Suppressor macrophage treated with lipopolysaccharide for 1 hour (primary cell): ENCODE measurements around the gene CPPED1.

Source experiments
- DNase-seq, 3 donors: peaks; one replicate each; pipeline ENCODE4 v3.0.0-alpha.2; 2020 to 2022

The CPPED1 gene

GRCh38 chr16:12729448-12729847, 74.2 kb downstream of the CPPED1 start:
- DNase-seq, result no peak

- DNase-seq, result no peak
These were observed 75.2 kb downstream of the CPPED1 start for GRCh38 chr16:12728469-12728868.

- DNase-seq, result no peak
These were observed 79.5 kb downstream of the CPPED1 start for GRCh38 chr16:12724226-12724625.

- no peak for DNase-seq
These were observed 80.0 kb downstream of the CPPED1 start for GRCh38 chr16:12723681-12724080.

- DNase-seq, result no peak
These were observed 81.8 kb downstream of the CPPED1 start for GRCh38 chr16:12721841-12722421.

GRCh38 chr16:12719972-12720371, 83.7 kb downstream of the CPPED1 start:
- no peak for DNase-seq

- DNase-seq, result no peak
These were observed 87.0 kb downstream of the CPPED1 start for GRCh38 chr16:12716658-12717057.

GRCh38 chr16:12709807-12710206, 93.9 kb downstream of the CPPED1 start:
- DNase-seq, result no peak

- DNase-seq, result no peak
These were observed 95.4 kb downstream of the CPPED1 start for GRCh38 chr16:12708266-12708665.

- DNase-seq, result no peak
These were observed 97.1 kb downstream of the CPPED1 start for GRCh38 chr16:12706628-12707027.

- no peak for DNase-seq
These were observed 99.1 kb downstream of the CPPED1 start for GRCh38 chr16:12704492-12705111.

GRCh38 chr16:12703935-12704334, 99.8 kb downstream of the CPPED1 start:
- no peak for DNase-seq

- DNase-seq, result no peak
These were observed 103.5 kb downstream of the CPPED1 start for GRCh38 chr16:12700161-12700560.

GRCh38 chr16:12699161-12699560, 104.5 kb downstream of the CPPED1 start:
- DNase-seq, result no peak

- no peak for DNase-seq
These were observed 106.2 kb downstream of the CPPED1 start for GRCh38 chr16:12697437-12697836.

GRCh38 chr16:12695454-12695853, 108.2 kb downstream of the CPPED1 start:
- DNase-seq, result no peak

- no peak for DNase-seq
These were observed 113.7 kb downstream of the CPPED1 start for GRCh38 chr16:12690024-12690423.

- DNase-seq, result peak in 1 of 3 donors; percentile 48
These were observed 114.5 kb downstream of the CPPED1 start for GRCh38 chr16:12688951-12689850.

- DNase-seq, result peak; percentile 84 to 91 (median 86)
These were observed 117.9 kb downstream of the CPPED1 start for GRCh38 chr16:12685806-12686205.

- DNase-seq, result no peak
These were observed 121.1 kb downstream of the CPPED1 start for GRCh38 chr16:12682432-12683165.

GRCh38 chr16:12681653-12682052, 122.0 kb downstream of the CPPED1 start:
- peak; percentile 16 to 44 (median 40) for DNase-seq

- no peak for DNase-seq
These were observed 123.2 kb downstream of the CPPED1 start for GRCh38 chr16:12680531-12680930.

GRCh38 chr16:12679660-12680272, 123.9 kb downstream of the CPPED1 start:
- no peak for DNase-seq
